NCI-H82 treated with DMSO at 0.1 percent for 48 hours (cell line): ENCODE data around the gene PHKG2.
A peak's percentile ranks its signal among the peaks of the same experiment; 100 is the strongest.
"Not testable (repeated sequence)": the region's sequence is repeated elsewhere in the genome, so short reads cannot be mapped to it uniquely, and the experiment has no call there.

Source experiments
- DNase-seq: peaks from one replicate; lab custom pipeline; 2025; ENCODE audit not compliant: unreplicated experiment; lab: John Stamatoyannopoulos, UW

The PHKG2 gene

DNA sequence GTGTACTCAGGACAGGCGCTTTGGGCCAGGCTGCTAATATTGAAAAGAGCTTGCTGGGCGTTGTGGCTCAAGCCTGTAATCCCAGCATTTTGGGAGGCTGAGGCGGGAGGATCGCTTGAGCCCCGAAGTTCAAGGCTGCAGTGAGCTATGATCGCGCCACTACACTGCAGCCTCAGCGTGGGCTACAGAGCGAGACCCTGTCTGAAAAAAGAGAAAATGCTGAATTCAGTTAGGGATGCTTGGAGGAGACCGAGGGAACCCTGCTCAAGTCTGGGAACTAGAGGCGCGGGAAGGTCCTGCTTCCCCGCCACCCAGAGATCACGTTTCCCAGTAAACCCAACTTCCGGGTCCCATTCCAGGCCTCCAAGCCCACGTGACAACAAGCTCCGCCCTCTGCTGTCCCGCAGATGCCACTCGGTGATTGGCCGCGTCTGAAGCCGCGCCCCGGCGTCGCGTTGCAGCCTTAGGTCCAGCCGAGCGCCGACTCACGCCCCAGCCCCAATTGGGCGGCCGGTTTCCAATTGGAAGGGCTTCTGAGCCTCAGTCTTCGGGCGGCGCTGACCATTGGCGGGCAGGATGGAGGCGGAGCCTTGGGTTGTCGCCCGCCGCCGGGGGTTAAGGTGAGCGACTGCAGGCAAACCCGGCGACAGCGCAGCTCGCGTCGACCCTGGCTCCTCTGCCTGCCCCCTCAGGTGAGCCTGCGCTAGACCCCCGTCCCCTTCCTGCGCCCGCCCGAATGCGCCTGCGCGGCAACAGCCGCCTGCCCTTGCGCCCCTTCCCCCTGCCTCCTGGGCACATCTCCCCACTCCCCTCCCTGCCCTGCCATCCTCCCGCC is at the start of gene PHKG2:
Gene PHKG2 (plus strand): TSS at position 627 of the 835 bp plus-strand sequence. CDS start 396 bp downstream, outside the sequence.
- DNase-seq, result peak; percentile 90

DNA sequence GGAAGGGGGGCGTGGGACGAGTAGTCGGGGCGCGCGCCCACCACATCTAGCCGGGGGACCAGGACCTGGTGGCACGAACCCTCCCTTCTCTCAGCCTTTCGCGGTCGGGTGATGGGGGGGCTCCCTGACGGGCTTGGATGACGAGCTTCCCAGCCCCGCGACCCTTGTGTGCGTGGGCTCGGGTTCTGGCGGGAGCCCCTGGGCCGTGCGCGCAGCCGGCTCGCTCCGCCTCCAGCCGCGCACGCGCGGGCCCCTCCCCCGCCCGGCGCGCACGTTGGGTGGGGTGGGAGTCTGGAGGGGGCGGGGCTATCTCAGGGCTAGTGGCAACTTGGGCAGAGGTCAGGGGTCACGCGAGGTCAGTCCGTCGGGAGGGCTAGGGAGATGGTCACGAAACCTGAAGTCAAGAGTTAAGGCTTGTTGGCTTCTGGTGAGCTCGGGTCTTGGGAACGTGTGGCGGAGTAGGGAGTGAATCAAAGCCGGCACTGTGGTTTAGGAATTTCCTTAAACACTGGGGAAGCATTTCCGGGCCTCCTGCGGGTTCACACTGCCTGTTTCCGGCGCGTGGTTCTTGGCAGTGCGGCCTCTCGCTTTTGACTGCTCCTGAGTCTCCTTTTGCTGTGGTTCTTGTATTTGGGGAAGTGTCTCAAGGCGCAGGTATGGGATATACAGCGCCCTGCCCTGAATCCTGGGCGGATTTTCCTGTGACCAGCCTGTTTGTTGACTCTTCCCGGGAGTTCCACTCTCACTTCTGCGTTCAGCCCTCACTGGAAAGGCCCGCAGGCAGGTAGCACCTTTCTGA is 49.2 kb upstream of the PHKG2 start, which contains the start of gene SRCAP:
Gene SRCAP (plus strand): TSS at position 356 of the 799 bp plus-strand sequence. CDS start 1,654 bp downstream, outside the sequence.
- DNase-seq, result peak; percentile 39

DNA sequence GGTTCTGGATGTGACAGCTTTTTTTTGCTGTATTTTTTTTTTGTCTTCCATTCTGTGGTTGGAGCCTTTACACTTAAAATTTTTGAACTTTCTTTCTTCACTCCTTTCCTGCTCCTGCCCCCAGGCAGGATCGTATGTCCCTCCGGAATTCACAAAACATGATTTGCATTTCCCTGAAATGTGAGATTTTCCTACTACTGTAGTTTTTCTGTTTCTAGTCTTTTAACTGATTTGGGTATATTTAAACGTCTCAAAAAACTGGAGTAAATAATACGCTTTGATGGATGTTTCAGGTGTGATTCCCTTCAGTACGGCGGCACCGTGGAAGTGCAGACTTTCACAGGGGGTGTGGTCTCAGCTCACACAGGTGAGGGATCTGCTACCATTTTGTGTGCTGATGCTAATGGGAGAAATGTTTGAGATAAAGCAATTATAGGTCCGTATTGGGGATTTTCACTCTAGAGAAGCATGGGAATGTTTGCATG is 48.6 kb upstream of the PHKG2 start:
- no peak for DNase-seq

DNA sequence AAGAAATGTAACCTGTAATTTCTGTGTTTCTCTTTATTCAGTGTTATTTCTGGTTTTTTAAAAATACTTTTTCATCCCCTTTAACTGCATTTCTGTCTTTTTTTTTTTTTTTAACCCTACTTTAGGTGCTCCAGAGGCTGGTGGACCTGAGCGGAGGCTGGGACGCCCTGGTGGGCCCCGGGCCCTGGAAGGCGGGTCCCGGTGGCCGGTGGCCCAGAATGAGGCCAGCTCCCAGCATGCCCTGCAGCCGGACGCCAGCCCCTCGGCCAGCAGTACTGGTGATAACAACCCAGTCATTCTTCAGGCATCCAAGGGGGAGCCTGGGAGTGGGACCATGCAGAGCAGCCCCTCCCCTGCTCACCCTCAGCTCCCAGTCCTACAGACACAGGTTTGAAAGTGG is 47.7 kb upstream of the PHKG2 start:
- no peak for DNase-seq

DNA sequence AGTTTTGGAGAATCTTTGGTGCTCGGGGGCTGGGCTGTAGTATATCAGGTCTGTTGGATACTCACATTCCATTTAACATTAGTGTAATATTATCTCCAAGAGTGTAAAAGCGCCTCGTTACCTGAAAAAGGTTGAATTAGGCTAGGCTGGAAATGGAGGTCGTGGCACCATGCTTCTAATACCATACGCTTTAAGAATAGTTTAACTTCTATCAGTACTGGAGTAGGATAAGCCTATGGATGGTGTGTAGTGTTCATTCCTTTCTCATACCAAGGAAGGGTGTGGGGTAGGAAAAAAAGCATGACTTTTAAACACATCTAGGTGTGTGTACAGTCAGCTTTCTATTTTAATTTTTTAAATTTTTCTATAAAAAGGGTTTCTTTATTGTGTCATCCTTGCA is 47.3 kb upstream of the PHKG2 start:
- no peak for DNase-seq

DNA sequence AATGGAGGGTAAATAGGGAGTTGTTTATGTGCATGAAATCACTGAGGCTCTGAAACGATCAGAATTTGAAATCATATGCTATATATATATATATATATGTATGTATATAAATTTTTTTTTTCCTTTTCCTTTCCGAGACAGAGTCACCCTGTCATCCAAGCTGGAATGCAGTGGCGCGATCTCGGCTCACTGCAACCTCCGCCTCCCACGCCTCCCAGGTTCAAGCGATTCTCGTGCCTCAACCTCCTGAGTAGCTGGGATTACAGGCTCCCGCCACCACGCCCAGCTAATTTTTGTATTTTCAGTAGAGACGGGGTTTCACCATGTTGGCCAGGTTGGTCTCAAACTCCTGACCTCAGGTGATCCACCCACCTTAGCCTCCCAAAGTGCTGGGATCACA is 45.2 kb upstream of the PHKG2 start:
- DNase-seq, result not testable (repeated sequence)

DNA sequence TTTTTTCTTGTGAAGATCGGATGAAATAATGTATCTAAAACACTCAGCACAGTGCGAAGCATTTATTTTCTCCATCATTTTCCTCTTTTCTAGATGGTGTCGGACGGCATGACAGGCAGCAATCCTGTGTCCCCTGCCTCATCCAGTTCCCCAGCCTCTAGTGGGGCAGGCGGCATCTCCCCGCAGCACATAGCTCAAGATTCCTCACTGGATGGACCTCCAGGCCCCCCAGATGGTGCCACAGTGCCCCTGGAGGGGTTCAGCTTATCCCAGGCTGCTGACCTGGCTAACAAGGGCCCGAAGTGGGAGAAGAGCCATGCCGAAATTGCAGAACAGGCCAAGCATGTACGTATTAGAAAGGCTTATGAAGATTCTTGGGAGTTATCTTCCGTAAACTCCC is 44.3 kb upstream of the PHKG2 start:
- no peak for DNase-seq

GRCh38 chr16:30706046-30706445 is 42.2 kb upstream of the PHKG2 start:
- no peak for DNase-seq

GRCh38 chr16:30710971-30711370 is 37.3 kb upstream of the PHKG2 start:
- no peak for DNase-seq

DNA sequence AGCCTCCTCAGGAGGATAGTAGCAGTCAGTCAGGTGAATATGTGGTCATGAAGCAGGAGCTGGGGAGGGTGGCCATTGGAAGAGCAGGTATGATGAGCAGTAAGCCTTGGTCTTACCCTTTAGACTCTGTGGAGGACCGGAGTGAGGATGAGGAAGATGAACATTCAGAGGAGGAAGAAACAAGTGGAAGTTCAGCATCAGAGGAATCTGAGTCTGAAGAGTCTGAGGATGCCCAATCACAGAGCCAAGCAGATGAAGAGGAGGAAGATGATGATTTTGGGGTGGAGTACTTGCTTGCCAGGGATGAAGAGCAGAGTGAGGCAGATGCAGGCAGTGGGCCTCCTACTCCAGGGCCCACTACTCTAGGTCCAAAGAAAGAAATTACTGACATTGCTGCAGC is 36.5 kb upstream of the PHKG2 start:
- no peak for DNase-seq

GRCh38 chr16:30715750-30716445 is 32.3 kb upstream of the PHKG2 start:
- DNase-seq, result no peak

DNA sequence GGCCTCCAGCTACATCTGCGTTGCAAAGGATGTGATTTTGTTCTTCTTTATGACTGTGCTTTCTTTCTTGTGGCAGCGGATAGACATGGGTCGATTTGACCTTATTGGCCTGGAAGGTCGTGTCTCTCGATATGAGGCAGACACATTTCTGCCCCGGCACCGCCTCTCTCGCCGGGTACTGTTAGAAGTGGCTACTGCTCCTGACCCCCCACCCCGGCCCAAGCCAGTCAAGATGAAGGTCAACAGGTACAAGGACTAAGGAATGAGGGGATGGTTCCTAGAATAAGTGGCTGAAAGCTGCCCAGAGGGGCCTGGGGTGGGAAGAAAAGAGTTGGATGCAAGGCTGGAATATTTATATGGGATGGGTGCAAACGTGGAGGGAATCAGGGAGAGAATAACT is 28.1 kb upstream of the PHKG2 start:
- no peak for DNase-seq

- no peak for DNase-seq
Measured at GRCh38 chr16:30720694-30721093, 27.5 kb upstream of the PHKG2 start.

DNA sequence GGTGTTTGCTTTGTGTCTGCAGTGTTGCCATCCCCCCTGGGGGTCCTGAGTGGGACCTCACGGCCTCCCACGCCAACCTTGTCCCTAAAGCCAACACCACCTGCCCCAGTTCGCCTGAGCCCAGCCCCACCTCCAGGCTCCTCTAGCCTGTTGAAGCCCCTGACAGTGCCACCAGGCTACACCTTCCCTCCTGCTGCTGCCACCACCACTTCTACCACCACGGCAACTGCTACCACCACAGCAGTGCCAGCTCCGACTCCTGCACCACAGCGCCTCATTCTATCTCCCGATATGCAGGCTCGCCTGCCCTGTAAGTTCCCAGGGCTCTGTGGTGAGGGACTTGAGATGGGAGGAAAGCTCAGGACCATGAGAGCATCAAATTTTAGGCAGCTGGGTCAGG is 27.1 kb upstream of the PHKG2 start:
- no peak for DNase-seq

- DNase-seq, result peak; percentile 81
Measured at GRCh38 chr16:30721606-30722005, 26.6 kb upstream of the PHKG2 start.

- DNase-seq, result no peak
Measured at GRCh38 chr16:30722443-30722842, 25.8 kb upstream of the PHKG2 start.

DNA sequence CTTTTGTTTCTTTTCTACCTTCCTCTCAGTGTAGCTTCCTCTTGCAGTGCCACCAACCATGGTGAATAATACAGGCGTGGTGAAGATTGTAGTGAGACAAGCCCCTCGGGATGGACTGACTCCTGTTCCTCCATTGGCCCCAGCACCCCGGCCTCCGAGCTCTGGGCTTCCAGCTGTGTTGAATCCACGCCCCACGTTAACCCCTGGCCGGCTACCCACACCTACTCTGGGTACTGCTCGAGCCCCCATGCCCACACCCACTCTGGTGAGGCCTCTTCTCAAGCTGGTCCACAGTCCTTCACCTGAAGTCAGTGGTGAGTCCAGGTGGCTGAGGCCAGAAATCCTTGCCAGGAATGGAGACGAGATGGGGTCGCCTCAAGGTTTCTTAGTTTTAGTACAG is 25.3 kb upstream of the PHKG2 start:
- DNase-seq, result no peak

GRCh38 chr16:30723725-30724355 is 24.4 kb upstream of the PHKG2 start:
- DNase-seq, result no peak

DNA sequence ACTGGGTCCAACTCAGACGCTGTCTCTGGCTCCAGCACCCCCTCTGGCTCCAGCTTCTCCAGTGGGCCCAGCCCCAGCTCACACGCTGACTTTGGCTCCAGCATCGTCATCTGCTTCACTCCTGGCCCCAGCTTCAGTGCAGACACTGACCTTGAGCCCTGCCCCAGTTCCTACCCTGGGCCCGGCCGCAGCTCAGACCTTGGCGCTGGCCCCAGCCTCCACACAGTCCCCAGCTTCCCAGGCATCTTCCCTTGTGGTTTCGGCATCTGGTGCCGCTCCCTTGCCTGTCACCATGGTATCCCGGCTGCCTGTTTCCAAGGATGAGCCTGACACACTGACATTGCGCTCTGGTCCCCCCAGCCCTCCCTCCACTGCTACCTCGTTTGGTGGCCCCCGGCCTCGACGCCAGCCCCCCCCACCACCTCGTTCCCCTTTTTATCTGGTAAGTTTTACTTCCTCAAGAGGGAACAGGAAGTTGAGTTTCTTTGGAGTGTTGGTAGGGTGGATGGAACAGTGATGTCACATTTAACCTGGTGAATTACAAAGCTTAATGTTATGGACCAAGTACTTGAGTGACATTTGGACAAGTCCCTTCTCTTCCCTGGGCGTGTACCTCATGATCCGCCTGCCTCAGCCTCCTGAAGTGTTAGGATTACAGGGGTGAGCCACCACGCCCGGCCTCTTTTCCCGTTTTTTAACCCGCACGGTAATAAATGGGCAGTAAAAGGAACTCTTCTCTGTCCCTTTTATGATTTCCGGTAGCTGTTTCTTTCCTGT is 23.4 kb upstream of the PHKG2 start:
- no peak for DNase-seq

GRCh38 chr16:30725418-30725792 is 22.8 kb upstream of the PHKG2 start:
- DNase-seq, result no peak
